ENCODE results near the gene B4GAT1.
A peak's percentile ranks its signal among the peaks of the same experiment; 100 is the strongest.

Gene B4GAT1

GRCh38 chr11:66336234-66337102 is 11.0 kb downstream of the B4GAT1 start, which contains the start of gene RIN1:
TSS of gene RIN1 (minus strand) at chr11:66336434. CDS start at chr11:66336402, 32 bp downstream.
- DNase-seq (ENCODE audit: low read depth): no peak

GRCh38 chr11:66335531-66336233 is 11.7 kb downstream of the B4GAT1 start:
- DNase-seq (ENCODE audit: low read depth): no peak

DNA sequence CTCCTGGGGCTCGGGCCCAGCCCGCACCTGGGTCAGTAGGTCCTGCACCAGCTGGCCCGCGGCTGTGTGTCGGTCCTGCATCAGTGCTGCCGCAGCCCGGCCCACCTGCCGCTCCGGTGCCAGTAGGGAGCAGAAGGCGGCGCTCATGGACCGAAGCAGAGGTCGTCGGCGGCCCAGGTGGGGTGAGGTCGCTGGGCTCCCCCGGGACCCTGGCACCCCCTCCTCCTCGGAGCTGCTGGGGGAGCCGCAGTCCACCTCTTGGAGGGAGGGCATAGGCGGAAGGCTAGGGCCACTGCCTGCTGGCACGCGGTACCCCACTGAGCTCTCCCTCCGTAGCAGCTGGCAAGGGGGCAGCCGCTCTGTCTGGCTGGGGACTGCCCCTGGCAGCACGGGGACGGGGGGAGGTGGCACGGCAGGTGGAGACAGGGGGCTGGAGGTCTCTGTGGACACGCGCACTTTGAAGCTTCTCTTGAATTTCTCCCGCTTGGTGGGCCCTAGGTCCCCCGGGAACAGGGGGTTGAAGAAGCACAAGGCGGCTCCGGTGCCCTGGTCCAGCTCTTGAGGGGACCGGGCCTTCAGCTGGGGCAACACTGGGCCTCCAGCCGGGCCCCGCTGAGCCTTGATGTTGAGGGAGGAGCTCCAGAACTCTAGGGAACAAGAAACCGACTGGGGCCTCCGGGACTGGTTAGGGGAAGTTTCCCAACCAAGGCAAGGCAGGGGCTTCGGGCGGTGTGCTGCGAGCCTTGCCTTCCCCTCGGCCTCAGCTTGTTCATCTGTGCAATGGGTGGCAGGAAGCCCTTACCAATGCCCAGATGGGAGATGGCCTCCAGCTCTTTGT is 12.6 kb downstream of the B4GAT1 start:
- DNase-seq (ENCODE audit: low read depth): no peak

DNA sequence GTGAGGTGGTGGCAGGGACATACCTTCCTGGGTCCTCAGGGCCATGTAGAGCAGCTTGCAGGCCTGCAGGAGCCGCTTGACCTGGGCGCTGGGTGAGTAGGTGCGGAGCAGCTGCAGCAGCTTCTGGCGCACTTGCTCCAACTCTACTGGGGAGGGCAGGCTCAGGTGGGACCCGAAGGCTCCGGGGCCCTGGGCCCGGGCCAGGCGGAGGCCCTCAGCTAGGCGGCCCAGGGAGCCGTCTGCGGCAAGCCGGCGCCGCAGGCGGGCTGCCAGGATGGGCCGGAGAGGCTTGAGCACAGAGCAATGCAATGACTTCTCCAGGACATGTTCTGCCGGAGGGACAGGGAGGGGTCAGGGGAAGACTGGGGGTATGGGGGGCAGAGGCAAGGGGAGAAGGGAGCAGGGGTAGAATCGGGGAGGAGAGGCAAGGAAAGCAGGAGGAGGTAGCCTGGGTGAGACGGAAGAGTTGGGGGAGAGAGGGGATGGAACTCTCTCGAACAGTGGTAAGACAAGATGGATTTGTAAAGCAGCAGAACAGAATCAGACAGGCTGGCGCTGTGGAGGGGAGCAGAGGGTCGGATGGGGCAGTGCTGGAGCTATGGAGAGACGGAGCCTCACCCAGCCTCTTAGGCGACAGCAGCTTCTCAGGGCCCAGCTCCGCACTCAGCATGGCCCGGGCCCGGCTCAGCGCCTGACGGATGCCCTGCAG is 13.4 kb downstream of the B4GAT1 start:
- no peak for DNase-seq (ENCODE audit: low read depth)

GRCh38 chr11:66333220-66333877 is 14.1 kb downstream of the B4GAT1 start:
- no peak for DNase-seq (ENCODE audit: low read depth)

DNA sequence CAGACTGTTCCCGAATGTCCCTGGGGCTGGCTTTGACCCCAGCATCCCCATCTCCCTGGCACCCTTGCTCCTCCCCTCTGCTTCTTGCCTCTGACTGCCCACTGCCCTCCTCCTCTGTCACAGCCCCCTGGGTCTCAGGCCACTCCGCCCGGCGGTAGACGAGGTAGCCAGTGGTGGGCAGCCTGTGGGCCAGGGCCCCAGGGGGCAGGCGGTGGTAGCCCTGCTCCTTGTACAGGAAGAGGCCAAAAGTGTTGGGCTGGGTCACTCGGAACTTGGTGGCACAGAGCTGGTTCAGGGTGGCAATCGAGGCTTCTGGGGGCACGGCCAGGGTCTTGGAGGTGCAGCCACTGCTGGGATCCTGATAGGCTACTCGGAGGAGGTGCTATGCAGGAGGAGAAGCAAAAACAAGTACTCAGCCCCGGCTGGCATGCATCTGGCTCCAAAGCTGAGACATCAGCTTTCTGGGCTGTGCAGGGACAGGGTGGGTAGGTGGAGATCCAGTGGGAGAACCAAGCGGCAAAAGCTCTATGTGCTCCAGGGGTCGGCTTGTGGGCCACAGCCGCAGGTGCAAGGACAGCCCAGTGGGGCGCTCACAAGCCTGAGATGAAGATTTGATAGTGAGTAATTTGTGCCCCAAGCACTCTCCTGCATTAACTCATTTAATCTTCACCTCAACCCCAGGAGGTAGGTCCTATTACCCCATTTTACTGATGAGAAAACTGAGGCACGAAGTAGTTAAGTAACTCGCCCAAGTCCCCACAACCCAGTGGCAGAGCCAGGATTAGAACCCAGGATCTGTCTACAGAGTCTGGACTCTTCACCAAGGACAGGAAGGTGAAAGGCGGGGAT is 14.8 kb downstream of the B4GAT1 start:
- DNase-seq (ENCODE audit: low read depth): no peak

DNA sequence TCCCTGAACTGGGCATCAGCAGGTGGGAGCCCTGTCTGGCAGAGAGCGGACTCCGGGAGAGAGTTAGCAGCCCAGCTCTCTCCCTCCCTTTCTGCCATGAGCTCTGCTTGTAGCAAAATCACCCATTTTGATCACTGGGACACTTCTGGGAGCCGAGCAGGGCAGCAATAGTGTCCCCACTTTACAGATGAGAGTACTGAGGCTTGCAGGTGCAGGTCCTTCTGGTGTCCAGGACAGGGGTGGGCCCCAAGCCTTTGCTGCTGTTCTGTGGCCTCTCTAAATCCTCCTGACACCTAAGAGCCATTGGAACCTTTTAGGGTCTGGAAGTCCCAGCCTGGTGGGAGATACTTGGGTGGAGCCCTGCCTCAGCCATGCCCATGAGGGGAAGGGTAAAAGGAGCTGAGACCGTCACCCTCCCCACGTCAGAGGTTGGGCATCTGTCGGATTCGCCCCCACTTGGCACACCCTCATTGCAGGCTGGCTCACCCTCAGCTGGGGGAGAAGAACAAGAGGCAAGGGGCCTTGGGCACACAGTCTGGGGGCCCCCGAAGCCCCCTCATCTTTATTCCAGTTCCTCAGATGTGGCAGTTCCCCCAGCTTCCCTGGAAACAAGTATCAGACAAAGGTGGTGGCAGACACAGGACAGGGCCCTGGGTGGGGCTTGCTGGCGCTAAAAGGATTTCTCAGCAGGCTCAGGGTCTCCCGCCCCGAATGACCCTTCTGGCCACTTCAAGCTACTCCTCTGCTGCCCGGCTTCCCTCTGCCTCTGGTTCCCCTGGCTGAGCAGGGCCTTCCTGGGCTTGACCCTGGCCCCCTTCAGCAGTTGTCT is 15.7 kb downstream of the B4GAT1 start:
- no peak for DNase-seq (ENCODE audit: low read depth)

- no peak for DNase-seq (ENCODE audit: low read depth)
Measured at GRCh38 chr11:66330931-66331330, 16.5 kb downstream of the B4GAT1 start.

DNA sequence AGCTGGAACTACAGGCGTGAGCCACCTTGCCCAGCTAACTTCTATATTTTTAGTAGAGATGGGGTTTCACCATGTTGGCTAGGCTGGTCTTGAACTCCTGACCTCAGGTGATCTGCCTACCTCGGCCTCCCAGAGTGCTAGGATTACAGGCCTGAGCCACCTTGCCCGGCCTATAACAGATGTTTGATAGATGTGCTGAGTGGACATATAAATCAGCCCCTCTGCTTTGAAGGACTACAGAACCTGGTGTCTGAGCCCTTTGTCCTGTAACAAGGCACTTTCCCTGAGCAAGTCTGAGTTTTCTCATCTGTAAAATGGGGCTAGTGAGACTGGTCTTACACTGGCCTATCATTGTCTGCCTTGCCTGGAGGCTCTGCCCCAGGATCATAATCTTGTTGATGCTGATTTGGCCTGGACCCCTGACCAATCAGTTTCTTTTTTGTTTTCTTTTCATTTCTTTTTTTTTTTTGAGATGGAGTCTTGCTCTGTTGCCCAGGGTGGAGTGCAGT is 18.2 kb downstream of the B4GAT1 start:
- DNase-seq (ENCODE audit: low read depth): no peak

GRCh38 chr11:66328302-66329144 is 18.9 kb downstream of the B4GAT1 start:
- DNase-seq (ENCODE audit: low read depth): peak; percentile 77

DNA sequence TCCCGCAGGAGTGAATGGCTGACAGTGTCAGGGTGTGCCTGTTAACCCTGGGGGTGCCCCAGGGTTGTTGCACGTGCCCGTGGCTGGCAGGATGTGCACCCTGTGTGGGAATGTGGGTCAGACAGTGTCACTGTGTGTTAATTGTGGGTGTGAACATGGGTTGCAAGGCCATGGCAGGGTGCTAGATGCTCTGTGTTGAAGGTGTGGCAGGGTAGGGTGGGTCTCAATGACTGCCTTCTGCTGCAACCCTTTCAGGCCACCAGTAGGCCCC is 19.5 kb downstream of the B4GAT1 start:
- DNase-seq (ENCODE audit: low read depth): no peak

- no peak for DNase-seq (ENCODE audit: low read depth)
Measured at GRCh38 chr11:66327171-66328030, 20.0 kb downstream of the B4GAT1 start.

DNA sequence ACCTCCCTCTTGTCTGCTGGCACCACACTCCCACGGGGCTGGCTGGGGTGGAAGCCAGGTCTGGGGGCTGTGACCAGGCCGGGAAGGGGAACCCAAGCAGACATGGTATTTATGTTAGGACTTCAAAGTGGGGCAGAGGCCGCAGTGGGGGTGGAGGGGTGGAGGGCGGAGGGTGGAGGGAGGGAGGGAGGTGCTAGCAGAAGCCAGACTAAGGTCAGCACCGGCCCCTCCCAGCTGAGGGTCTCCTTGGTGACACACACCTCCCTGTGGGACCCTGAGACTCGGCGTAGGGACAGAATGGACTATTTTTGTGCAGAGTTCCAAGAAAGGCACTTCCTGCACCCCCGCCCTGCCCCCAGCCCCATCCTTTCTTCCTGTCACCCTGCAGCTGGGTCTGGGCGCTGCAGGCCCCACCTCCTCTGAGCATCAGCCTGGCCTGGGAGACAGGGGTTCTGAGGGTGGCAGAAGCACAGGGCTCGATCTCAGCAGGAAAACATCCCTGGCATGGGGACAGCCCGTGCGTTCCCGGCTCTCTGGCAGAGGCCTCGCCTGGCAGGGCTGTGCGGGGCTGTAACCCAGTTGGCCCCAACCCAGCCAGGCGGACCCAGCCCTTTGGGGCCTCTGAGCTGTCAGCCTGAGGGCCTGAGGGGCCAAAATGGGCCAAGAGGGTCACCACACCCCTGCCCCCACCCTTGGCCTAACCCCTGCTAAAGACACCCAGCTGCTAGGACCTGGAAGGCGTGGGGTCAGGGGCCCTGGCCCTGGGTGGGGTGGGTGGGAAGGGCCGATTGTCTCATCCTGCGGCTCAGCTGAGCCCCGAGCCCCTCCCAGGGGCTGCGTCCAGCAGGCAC is 20.9 kb downstream of the B4GAT1 start:
- no peak for DNase-seq (ENCODE audit: low read depth)

DNA sequence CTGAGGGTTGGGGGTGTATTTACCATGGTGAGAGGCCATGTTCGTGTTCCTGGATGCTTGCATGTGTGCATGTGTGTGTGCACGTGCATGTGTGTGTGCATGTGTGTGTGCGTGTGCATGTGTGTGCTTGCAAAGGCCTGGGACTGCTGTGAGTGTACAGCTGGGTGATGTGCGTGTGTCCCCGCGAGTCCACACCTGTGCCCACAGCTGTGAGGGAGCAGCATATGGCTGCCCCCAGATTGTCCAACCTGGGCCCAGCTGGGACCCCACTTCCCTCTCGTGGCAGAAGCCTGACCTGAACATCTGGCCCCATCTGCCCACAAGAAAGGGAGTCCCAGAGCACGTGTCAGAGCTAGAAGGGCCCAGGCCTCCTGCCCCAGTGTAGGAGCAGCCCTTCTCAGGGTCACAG is 22.2 kb downstream of the B4GAT1 start:
- DNase-seq (ENCODE audit: low read depth): no peak

GRCh38 chr11:66324664-66325063 is 22.8 kb downstream of the B4GAT1 start:
- DNase-seq (ENCODE audit: low read depth): no peak

DNA sequence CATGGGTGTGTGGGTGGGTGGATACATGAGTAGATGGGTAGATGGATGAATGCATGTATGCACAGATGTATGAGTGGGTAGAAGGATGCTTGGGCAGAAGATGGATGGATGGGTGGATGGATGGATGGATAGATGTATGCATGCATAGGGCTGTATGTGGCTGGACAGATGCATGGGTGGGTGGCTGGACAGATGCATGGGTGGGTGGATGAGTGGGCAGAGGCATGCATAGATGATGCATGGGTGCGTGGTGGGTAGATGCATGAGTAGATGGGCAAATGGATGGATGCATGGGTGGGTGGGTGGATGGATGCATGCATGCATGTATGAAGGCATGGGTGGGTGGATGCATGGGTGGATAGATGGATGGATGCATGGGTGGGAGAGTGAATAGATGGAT is 23.7 kb downstream of the B4GAT1 start:
- DNase-seq (ENCODE audit: low read depth): no peak

All from CMK (cell line).